HepG2 (cell line): ENCODE measurements around the gene GMCL2. TPM values are rescaled to one million over a fixed set of nuclear protein-coding genes. Genes with fewer than 3 reads are reported as not detected.

ENCODE experiments used
- AKAP8 ChIP-seq: sonication (generic); formaldehyde crosslinking; IDR thresholded peaks from 2 replicates; pipeline ENCODE4 v1.5.1; 2020; ENCODE audit warnings: mild to moderate bottlenecking, missing genetic modification reagents
- DPF2 ChIP-seq: sonication (generic); formaldehyde crosslinking; IDR thresholded peaks from 2 replicates; pipeline ENCODE4 v1.4.0; 2020; ENCODE audit warnings: mild to moderate bottlenecking, low read depth, missing genetic modification reagents, borderline replicate concordance
- EED ChIP-seq: sonication (generic); formaldehyde crosslinking; IDR thresholded peaks from 2 replicates; pipeline ENCODE4 v1.5.0; 2020; ENCODE audit warnings: mild to moderate bottlenecking, missing genetic modification reagents
- FOXC1 ChIP-seq: sonication (generic); formaldehyde crosslinking; IDR thresholded peaks from 2 replicates; pipeline ENCODE4 v1.8.0; 2022; ENCODE audit warnings: mild to moderate bottlenecking, missing genetic modification reagents, borderline replicate concordance
- HOXA7 ChIP-seq: sonication (generic); formaldehyde crosslinking; IDR thresholded peaks from 2 replicates; pipeline ENCODE4 v1.8.1; 2022; ENCODE audit warnings: mild to moderate bottlenecking, missing genetic modification reagents, moderate library complexity
- SMARCC2 ChIP-seq: fragments of 450-650 bp; IDR thresholded peaks from 2 replicates; pipeline ENCODE4 v1.6.1; 2017; ENCODE audit warnings: antibody characterized with exemption, mild to moderate bottlenecking
- SP2 ChIP-seq: sonication (generic); formaldehyde crosslinking; IDR thresholded peaks from 2 replicates; pipeline ENCODE4 v1.5.1; 2020; ENCODE audit warnings: mild to moderate bottlenecking, missing genetic modification reagents
- TCF7 ChIP-seq: sonication (generic); IDR thresholded peaks from 2 replicates; pipeline ENCODE4 v1.6.1; 2016; ENCODE audit warnings: antibody characterized with exemption, low read depth
- ZBTB43 ChIP-seq: sonication (generic); formaldehyde crosslinking; conservative IDR thresholded peaks from 2 replicates; pipeline ENCODE4 v1.4.0; 2020; ENCODE audit warnings: missing genetic modification reagents
- ZMYM3 ChIP-seq: sonication (generic); formaldehyde crosslinking; IDR thresholded peaks from 2 replicates; pipeline ENCODE4 v1.5.1; 2020; ENCODE audit warnings: mild to moderate bottlenecking, missing genetic modification reagents
- ZNF432 ChIP-seq: sonication (generic); formaldehyde crosslinking; IDR thresholded peaks from 2 replicates; pipeline ENCODE4 v1.5.0; 2020; ENCODE audit warnings: missing genetic modification reagents, mild to moderate bottlenecking, borderline replicate concordance
- ZNF510 ChIP-seq: sonication (generic); formaldehyde crosslinking; IDR thresholded peaks from 2 replicates; pipeline ENCODE4 v1.4.0; 2020; ENCODE audit warnings: low read depth, mild to moderate bottlenecking, missing genetic modification reagents
- ZNF564 ChIP-seq: sonication (generic); formaldehyde crosslinking; IDR thresholded peaks from 2 replicates; pipeline ENCODE4 v1.8.1; 2023; ENCODE audit warnings: mild to moderate bottlenecking, missing genetic modification reagents
- ZNF891 ChIP-seq: sonication (generic); formaldehyde crosslinking; IDR thresholded peaks from 2 replicates; pipeline ENCODE4 v1.5.0; 2020; ENCODE audit warnings: mild to moderate bottlenecking, missing genetic modification reagents
- polyA plus RNA-seq, 8 experiments: library from polyadenylated mRNA; depleted of rRNA in 3 of 8; stranded (reverse) in 7 of 8; unstranded in 1 of 8; fragments of >200 nt; fragmentation: Illumina TruSeq in 4 of 8; extraction: Trizol in 4 of 8; gene quantifications; 2 replicates each; pipeline versions ENCODE4 v1.2.1 to v1.2.3, GENCODE V29; 2011 to 2016; ENCODE audit warnings: low read depth in 4 of 8, missing spikeins in 1 of 8, mixed read lengths in 1 of 8; ENCODE audit not compliant: insufficient read depth in 1 of 8
- total RNA-seq, 5 experiments: library from RNA; depleted of rRNA; stranded (reverse); fragments of >200 nt; fragmentation: Illumina TruSeq; extraction: Trizol; gene quantifications; 2 replicates each; pipeline ENCODE4 v1.2.3, GENCODE V29; 2016; ENCODE audit warnings: low read depth in 1 of 5
- TF ChIP-seq, protein P1 (sequence below): fragments of 450-650 bp; IDR thresholded peaks from 2 replicates; pipeline ENCODE4 v1.6.1; 2017
- TF ChIP-seq, protein P2 (sequence below): sonication (generic); formaldehyde crosslinking; IDR thresholded peaks from 2 replicates; pipeline ENCODE4 v1.5.0; 2020; ENCODE audit warnings: missing genetic modification reagents
- TF ChIP-seq, protein P3 (sequence below): sonication (generic); formaldehyde crosslinking; IDR thresholded peaks from 2 replicates; pipeline ENCODE4 v1.5.0; 2020; ENCODE audit warnings: mild to moderate bottlenecking, missing genetic modification reagents, borderline replicate concordance

The GMCL2 gene
- total and polyA plus RNA-seq, 2 of the 13 experiments (the other 11 are each of a cell fraction or from before 2014, with no cell fraction given) = 0.03 TPM; not detected in 1

GRCh38 chr5:178204182-178204934 is 17.2 kb upstream of the GMCL2 start, which contains the start of gene HNRNPAB (continued):
- TF ChIP-seq ZNF510 (peak; percentile 87; the same call in 1 of the 2 replicates), HOXA7 (no peak), SMARCC2 (no peak), ZBTB43 (CRISPR knock-in tag) (peak; percentile 31), AKAP8 (peak; percentile 70; the same call in 1 of the 2 replicates), EED (CRISPR knock-in tag) (no peak; the same call in 1 of the 2 replicates), TCF7 (no peak), FOXC1 (CRISPR knock-in tag) (peak; percentile 74; the same call in 1 of the 2 replicates), SP2 (CRISPR knock-in tag) (peak; percentile 100), ZNF891 (peak; percentile 96), DPF2 (CRISPR knock-in tag) (no peak), ZNF432 (CRISPR knock-in tag) (no peak), ZNF564 (CRISPR knock-in tag) (no peak), ZMYM3 (CRISPR knock-in tag) (no peak)
- TF ChIP-seq, protein P1, sequence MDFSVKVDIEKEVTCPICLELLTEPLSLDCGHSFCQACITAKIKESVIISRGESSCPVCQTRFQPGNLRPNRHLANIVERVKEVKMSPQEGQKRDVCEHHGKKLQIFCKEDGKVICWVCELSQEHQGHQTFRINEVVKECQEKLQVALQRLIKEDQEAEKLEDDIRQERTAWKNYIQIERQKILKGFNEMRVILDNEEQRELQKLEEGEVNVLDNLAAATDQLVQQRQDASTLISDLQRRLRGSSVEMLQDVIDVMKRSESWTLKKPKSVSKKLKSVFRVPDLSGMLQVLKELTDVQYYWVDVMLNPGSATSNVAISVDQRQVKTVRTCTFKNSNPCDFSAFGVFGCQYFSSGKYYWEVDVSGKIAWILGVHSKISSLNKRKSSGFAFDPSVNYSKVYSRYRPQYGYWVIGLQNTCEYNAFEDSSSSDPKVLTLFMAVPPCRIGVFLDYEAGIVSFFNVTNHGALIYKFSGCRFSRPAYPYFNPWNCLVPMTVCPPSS = no peak
- TF ChIP-seq, protein P2, sequence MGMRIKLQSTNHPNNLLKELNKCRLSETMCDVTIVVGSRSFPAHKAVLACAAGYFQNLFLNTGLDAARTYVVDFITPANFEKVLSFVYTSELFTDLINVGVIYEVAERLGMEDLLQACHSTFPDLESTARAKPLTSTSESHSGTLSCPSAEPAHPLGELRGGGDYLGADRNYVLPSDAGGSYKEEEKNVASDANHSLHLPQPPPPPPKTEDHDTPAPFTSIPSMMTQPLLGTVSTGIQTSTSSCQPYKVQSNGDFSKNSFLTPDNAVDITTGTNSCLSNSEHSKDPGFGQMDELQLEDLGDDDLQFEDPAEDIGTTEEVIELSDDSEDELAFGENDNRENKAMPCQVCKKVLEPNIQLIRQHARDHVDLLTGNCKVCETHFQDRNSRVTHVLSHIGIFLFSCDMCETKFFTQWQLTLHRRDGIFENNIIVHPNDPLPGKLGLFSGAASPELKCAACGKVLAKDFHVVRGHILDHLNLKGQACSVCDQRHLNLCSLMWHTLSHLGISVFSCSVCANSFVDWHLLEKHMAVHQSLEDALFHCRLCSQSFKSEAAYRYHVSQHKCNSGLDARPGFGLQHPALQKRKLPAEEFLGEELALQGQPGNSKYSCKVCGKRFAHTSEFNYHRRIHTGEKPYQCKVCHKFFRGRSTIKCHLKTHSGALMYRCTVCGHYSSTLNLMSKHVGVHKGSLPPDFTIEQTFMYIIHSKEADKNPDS = no peak; the same call in 1 of the 2 replicates
- TF ChIP-seq, protein P3, sequence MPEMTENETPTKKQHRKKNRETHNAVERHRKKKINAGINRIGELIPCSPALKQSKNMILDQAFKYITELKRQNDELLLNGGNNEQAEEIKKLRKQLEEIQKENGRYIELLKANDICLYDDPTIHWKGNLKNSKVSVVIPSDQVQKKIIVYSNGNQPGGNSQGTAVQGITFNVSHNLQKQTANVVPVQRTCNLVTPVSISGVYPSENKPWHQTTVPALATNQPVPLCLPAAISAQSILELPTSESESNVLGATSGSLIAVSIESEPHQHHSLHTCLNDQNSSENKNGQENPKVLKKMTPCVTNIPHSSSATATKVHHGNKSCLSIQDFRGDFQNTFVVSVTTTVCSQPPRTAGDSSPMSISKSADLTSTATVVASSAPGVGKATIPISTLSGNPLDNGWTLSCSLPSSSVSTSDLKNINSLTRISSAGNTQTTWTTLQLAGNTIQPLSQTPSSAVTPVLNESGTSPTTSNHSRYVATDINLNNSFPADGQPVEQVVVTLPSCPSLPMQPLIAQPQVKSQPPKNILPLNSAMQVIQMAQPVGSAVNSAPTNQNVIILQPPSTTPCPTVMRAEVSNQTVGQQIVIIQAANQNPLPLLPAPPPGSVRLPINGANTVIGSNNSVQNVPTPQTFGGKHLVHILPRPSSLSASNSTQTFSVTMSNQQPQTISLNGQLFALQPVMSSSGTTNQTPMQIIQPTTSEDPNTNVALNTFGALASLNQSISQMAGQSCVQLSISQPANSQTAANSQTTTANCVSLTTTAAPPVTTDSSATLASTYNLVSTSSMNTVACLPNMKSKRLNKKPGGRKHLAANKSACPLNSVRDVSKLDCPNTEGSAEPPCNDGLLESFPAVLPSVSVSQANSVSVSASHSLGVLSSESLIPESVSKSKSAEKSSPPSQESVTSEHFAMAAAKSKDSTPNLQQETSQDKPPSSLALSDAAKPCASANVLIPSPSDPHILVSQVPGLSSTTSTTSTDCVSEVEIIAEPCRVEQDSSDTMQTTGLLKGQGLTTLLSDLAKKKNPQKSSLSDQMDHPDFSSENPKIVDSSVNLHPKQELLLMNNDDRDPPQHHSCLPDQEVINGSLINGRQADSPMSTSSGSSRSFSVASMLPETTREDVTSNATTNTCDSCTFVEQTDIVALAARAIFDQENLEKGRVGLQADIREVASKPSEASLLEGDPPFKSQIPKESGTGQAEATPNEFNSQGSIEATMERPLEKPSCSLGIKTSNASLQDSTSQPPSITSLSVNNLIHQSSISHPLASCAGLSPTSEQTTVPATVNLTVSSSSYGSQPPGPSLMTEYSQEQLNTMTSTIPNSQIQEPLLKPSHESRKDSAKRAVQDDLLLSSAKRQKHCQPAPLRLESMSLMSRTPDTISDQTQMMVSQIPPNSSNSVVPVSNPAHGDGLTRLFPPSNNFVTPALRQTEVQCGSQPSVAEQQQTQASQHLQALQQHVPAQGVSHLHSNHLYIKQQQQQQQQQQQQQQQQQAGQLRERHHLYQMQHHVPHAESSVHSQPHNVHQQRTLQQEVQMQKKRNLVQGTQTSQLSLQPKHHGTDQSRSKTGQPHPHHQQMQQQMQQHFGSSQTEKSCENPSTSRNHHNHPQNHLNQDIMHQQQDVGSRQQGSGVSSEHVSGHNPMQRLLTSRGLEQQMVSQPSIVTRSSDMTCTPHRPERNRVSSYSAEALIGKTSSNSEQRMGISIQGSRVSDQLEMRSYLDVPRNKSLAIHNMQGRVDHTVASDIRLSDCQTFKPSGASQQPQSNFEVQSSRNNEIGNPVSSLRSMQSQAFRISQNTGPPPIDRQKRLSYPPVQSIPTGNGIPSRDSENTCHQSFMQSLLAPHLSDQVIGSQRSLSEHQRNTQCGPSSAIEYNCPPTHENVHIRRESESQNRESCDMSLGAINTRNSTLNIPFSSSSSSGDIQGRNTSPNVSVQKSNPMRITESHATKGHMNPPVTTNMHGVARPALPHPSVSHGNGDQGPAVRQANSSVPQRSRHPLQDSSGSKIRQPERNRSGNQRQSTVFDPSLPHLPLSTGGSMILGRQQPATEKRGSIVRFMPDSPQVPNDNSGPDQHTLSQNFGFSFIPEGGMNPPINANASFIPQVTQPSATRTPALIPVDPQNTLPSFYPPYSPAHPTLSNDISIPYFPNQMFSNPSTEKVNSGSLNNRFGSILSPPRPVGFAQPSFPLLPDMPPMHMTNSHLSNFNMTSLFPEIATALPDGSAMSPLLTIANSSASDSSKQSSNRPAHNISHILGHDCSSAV (CRISPR knock-in tag) = no peak
